Measurements from ENCODE around the gene RPL18.
"Not testable (repeated sequence)": the region's sequence is repeated elsewhere in the genome, so short reads cannot be mapped to it uniquely, and the experiment has no call there.

The RPL18 gene

DNA sequence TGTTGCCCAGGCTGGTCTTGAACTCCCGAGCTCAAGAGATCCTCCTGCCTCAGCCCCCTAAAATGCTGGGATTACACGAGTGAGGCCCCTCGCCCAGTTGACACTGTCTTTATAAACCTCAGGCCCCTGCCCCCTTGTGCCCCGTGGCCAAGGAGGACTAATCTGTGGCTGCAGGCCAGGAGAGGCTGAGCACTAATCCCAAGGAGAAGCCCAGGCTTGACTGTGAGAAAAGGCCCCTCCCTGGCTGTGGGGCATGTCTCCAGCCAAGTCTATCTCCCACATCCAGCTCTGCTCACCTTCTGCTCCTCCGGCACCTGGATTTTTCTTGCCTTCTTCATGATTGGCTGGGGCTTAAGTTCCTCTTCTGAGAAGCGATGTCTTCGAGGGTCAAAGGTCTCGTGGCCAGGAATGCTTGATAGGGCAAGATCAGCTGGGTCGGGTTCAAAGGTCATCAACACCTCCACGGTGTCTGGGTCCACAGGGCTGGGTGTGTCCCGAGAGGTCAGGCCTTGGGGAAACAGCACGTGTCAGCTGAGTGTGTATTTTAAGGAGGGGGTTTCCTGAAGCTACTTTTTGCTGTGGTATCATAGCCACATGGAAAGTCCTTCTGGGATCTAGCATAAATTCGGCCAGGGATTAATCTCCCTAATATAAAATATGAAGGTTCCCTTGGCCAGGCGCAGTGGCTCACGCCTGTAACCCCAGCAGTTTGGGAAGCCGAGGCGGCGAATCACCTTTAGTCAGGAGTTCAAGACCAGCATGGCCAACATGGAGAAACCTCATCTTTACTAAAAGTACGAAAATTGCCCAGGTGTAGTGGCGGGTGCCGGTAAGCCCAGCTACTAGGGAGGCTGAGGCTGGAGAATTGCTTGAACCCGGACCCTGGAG, 14.4 kb upstream of the RPL18 start:
- TF ChIP-seq, protein P1, sequence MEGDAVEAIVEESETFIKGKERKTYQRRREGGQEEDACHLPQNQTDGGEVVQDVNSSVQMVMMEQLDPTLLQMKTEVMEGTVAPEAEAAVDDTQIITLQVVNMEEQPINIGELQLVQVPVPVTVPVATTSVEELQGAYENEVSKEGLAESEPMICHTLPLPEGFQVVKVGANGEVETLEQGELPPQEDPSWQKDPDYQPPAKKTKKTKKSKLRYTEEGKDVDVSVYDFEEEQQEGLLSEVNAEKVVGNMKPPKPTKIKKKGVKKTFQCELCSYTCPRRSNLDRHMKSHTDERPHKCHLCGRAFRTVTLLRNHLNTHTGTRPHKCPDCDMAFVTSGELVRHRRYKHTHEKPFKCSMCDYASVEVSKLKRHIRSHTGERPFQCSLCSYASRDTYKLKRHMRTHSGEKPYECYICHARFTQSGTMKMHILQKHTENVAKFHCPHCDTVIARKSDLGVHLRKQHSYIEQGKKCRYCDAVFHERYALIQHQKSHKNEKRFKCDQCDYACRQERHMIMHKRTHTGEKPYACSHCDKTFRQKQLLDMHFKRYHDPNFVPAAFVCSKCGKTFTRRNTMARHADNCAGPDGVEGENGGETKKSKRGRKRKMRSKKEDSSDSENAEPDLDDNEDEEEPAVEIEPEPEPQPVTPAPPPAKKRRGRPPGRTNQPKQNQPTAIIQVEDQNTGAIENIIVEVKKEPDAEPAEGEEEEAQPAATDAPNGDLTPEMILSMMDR (IDR thresholded peaks at IDR 0.05; ENCODE audit: borderline replicate concordance, insufficient read depth, low read depth, low read length) = no peak
- H3K4me3 ChIP-seq (ENCODE audit: low read depth, low read length) = no peak overlapping the region

DNA sequence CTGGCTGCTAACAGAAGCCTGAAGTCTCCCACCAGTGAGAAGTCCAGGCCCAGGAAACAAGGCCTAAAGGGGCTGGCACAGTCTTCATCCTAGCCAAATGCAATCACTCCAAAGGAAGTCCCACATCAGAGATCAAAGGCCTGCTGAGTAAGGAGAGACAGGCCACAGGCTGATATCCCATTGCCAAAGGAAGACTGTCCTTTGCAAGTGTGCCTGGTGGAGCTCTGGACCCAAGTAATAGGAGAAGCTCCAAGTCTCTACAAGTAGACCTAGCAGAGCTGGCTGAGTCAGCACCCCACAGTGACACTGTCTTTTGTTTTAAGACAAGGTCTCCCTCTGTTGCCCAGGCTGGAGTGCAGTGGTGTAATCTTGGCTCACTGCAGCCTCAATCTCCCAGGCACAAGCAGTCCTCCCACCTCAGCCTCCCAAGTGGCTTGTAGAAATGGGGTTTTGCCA, 13.7 kb upstream of the RPL18 start:
- H3K4me3 ChIP-seq (ENCODE audit: low read depth, low read length) = no peak overlapping the region
- TF ChIP-seq, protein P1 (IDR thresholded peaks at IDR 0.05; ENCODE audit: borderline replicate concordance, insufficient read depth, low read depth, low read length) = no peak

DNA sequence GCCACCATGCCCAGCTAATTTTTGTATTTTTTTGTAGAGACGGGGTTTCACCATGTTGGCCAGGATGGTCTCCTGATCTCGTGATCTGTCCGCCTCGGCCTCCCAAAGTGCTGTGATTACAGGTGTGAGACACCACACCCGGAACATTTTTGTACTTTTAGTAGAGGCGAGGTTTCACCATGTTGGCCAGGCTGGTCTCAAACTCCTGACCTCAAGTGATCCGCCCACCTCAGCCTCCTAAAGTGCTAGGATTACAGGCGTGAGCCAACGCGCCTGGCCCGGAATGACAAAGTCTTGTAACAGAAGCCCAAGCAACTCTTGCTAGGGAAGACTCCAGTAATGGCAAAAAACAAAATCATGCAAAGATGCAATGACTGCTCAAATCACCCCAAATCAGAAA, 13.3 kb upstream of the RPL18 start:
- H3K4me3 ChIP-seq (ENCODE audit: low read depth, low read length) = not testable (repeated sequence)

DNA sequence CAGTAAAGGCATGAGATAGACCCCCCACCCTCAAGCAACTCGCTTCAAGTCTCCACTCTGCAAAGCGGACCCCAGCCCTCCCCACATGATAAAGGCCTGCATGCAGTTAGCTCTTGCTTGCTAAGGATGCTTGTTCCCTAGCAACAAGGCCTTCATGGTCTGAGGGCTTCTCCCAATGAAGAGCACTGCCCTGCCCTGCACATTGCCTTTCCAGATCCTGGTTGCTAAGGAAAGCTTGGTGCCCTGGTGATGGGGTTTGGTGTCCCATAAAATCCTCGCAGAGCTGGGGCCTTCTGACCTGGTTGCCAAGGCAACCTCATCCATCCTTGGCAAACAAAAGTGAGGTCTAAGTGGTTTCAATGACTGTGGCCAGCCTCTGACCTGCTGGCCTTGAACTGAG, 12.2 kb upstream of the RPL18 start:
- TF ChIP-seq, protein P1 (IDR thresholded peaks at IDR 0.05; ENCODE audit: borderline replicate concordance, insufficient read depth, low read depth, low read length) = no peak
- no peak overlapping the region for H3K4me3 ChIP-seq (ENCODE audit: low read depth, low read length)

DNA sequence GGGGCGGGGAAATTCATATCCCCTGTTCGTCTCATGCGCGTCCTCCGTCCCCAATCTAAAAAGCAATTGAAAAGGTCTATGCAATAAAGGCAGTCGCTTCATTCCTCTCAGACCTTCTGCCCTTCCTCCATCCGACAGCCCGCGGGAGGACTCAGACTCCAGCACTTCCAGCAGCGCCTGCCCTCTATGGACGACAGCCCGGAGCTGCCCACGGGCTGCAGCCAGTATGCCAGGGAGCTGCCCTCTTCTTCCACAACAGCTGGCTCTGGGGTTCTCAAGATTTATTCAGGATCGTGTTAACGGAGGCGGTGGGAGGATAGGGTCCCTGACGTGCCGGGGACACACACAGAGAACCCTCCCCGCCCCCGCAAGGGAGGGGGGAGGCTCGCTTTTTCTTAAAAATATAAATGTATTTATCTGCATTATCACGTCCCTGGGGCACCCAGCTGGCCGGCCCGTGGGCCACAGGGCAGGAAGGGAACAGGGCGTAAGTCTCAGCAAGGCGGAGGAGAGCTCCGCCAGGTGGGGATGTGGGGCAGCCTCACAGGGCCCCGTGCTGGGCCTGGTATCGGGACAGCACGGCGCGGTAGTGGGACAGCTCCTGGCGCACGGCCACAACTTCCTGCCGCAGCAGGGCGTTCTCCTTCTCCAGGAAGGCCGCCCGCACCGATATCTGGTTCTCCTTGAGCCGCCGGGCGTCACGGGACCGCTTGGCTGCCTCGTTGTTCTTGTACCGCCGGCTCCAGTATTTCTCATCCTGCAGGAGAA, 11.5 kb upstream of the RPL18 start:
- no peak overlapping the region for H3K4me3 ChIP-seq (ENCODE audit: low read depth, low read length)

DNA sequence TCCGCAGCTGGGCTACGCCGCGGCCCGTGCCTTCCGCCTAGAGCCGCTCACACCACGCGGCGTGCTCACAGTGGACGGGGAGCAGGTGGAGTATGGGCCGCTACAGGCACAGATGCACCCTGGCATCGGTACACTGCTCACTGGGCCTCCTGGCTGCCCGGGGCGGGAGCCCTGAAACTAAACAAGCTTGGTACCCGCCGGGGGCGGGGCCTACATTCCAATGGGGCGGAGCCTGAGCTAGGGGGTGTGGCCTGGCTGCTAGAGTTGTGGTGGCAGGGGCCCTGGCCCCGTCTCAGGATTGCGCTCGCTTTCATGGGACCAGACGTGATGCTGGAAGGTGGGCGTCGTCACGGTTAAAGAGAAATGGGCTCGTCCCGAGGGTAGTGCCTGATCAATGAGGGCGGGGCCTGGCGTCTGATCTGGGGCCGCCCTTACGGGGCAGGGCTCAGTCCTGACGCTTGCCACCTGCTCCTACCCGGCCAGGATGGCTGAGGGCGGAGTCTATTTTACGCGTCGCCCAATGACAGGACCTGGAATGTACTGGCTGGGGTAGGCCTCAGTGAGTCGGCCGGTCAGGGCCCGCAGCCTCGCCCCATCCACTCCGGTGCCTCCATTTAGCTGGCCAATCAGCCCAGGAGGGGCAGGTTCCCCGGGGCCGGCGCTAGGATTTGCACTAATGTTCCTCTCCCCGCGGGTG, 10.8 kb upstream of the RPL18 start:
- TF ChIP-seq, protein P1 (IDR thresholded peaks at IDR 0.05; ENCODE audit: borderline replicate concordance, insufficient read depth, low read depth, low read length) = no peak
- no peak overlapping the region for H3K4me3 ChIP-seq (ENCODE audit: low read depth, low read length)

More for the DNA sequence above, 11.5 kb upstream of the RPL18 start:
- TF ChIP-seq, protein P1 (IDR thresholded peaks at IDR 0.05; ENCODE audit: borderline replicate concordance, insufficient read depth, low read depth, low read length) = no peak

DNA sequence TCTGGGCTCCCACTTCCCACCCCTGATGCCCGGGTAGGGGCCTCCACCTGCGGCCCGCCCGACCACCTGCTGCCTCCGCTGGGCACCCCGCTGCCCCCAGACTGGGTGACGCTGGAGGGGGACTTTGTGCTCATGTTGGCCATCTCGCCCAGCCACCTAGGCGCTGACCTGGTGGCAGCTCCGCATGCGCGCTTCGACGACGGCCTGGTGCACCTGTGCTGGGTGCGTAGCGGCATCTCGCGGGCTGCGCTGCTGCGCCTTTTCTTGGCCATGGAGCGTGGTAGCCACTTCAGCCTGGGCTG, 10.3 kb upstream of the RPL18 start:
- TF ChIP-seq, protein P1 (IDR thresholded peaks at IDR 0.05; ENCODE audit: borderline replicate concordance, insufficient read depth, low read depth, low read length) = no peak
- H3K4me3 ChIP-seq (ENCODE audit: low read depth, low read length) = no peak overlapping the region

All from GM12875 (cell line).